GM19467 (cell line): ENCODE measurements around the gene FAM117A.

Experiments used
- ATAC-seq: cut with Tn5 transposase; IDR thresholded peaks from one replicate; pipeline ENCODE4 v1.9.1; 2021; ENCODE audit warnings: mild to moderate bottlenecking, moderate library complexity; ENCODE audit not compliant: unreplicated experiment

The FAM117A gene

GRCh38 chr17:49715216-49715615 is 48.7 kb downstream of the FAM117A start:
- ATAC-seq, result no peak

GRCh38 chr17:49708515-49709183 is 55.3 kb downstream of the FAM117A start:
- ATAC-seq, result no peak

- ATAC-seq, result peak; percentile 86
Measured at GRCh38 chr17:49707608-49708514, 56.1 kb downstream of the FAM117A start, which contains the start of gene SLC35B1. Gene SLC35B1 (minus strand): TSS chr17:49707964. CDS start chr17:49707833, 131 bp downstream.

GRCh38 chr17:49707246-49707607 is 56.7 kb downstream of the FAM117A start:
- ATAC-seq, result no peak

- ATAC-seq, result no peak
Measured at GRCh38 chr17:49705254-49705653, 58.7 kb downstream of the FAM117A start.

GRCh38 chr17:49703557-49704277 is 60.2 kb downstream of the FAM117A start:
- ATAC-seq, result no peak

- no peak for ATAC-seq
Measured at GRCh38 chr17:49700960-49701359, 63.0 kb downstream of the FAM117A start.

GRCh38 chr17:49699966-49700575 is 63.9 kb downstream of the FAM117A start:
- ATAC-seq, result no peak

GRCh38 chr17:49698005-49698404 is 65.9 kb downstream of the FAM117A start:
- ATAC-seq, result no peak

- no peak for ATAC-seq
Measured at GRCh38 chr17:49696233-49696761, 67.6 kb downstream of the FAM117A start.

GRCh38 chr17:49695698-49696232 is 68.2 kb downstream of the FAM117A start:
- ATAC-seq, result no peak

- ATAC-seq, result no peak
Measured at GRCh38 chr17:49694847-49695697, 68.9 kb downstream of the FAM117A start.

- ATAC-seq, result no peak
Measured at GRCh38 chr17:49692751-49693150, 71.2 kb downstream of the FAM117A start.

GRCh38 chr17:49691677-49692191 is 72.2 kb downstream of the FAM117A start:
- ATAC-seq, result no peak

GRCh38 chr17:49691086-49691676 is 72.8 kb downstream of the FAM117A start:
- no peak for ATAC-seq

- ATAC-seq, result no peak
Measured at GRCh38 chr17:49690256-49690655, 73.7 kb downstream of the FAM117A start.

GRCh38 chr17:49688848-49689247 is 75.1 kb downstream of the FAM117A start:
- ATAC-seq, result no peak

- ATAC-seq, result no peak
Measured at GRCh38 chr17:49687878-49688491, 75.9 kb downstream of the FAM117A start.
